ENCODE data around the gene PCDHGC5.

Gene PCDHGC5

GRCh38 chr5:141491323-141492167 lies 2.7 kb downstream of the PCDHGC5 start:
- DNase-seq (ENCODE audit: low read depth) = no peak

- no peak for DNase-seq (ENCODE audit: low read depth)
Observed at GRCh38 chr5:141492168-141492885, 3.4 kb downstream of the PCDHGC5 start.

- no peak for DNase-seq (ENCODE audit: low read depth)
Observed at GRCh38 chr5:141493500-141494422, 4.9 kb downstream of the PCDHGC5 start.

- no peak for DNase-seq (ENCODE audit: low read depth)
Observed at GRCh38 chr5:141494761-141495452, 6.0 kb downstream of the PCDHGC5 start.

- DNase-seq (ENCODE audit: low read depth) = no peak
Observed at GRCh38 chr5:141495453-141495811, 6.6 kb downstream of the PCDHGC5 start.

- no peak for DNase-seq (ENCODE audit: low read depth)
Observed at GRCh38 chr5:141496038-141496437, 7.2 kb downstream of the PCDHGC5 start.

GRCh38 chr5:141501761-141502160 lies 12.9 kb downstream of the PCDHGC5 start:
- DNase-seq (ENCODE audit: low read depth) = no peak

GRCh38 chr5:141503681-141504080 lies 14.8 kb downstream of the PCDHGC5 start:
- no peak for DNase-seq (ENCODE audit: low read depth)

- no peak for DNase-seq (ENCODE audit: low read depth)
Observed at GRCh38 chr5:141504216-141504615, 15.3 kb downstream of the PCDHGC5 start.

- DNase-seq (ENCODE audit: low read depth) = no peak
Observed at GRCh38 chr5:141506381-141507155, 17.7 kb downstream of the PCDHGC5 start.

GRCh38 chr5:141507387-141508091 lies 18.7 kb downstream of the PCDHGC5 start:
- DNase-seq (ENCODE audit: low read depth) = no peak

- DNase-seq (ENCODE audit: low read depth) = no peak
Observed at GRCh38 chr5:141508440-141508797, 19.5 kb downstream of the PCDHGC5 start.

- no peak for DNase-seq (ENCODE audit: low read depth)
Observed at GRCh38 chr5:141508798-141509611, 20.1 kb downstream of the PCDHGC5 start.

- no peak for DNase-seq (ENCODE audit: low read depth)
Observed at GRCh38 chr5:141510160-141510559, 21.3 kb downstream of the PCDHGC5 start.

GRCh38 chr5:141510850-141511601 lies 22.1 kb downstream of the PCDHGC5 start:
- DNase-seq (ENCODE audit: low read depth) = no peak

- DNase-seq (ENCODE audit: low read depth) = no peak
Observed at GRCh38 chr5:141511771-141512325, 23.0 kb downstream of the PCDHGC5 start.

GRCh38 chr5:141512390-141512910 lies 23.6 kb downstream of the PCDHGC5 start:
- DNase-seq (ENCODE audit: low read depth) = peak; percentile 59

All from T-helper 22 cell (primary cell).